LNCaP clone FGC (cell line): ENCODE measurements around the gene RAB40C.
"Not testable (repeated sequence)": the region's sequence is repeated elsewhere in the genome, so short reads cannot be mapped to it uniquely, and the experiment has no call there.

ENCODE experiments used
- DNase-seq: peaks from one replicate; pipeline ENCODE4 v3.0.0-alpha.2; 2011; ENCODE audit warnings: low read depth
- H3K4me3 ChIP-seq: 2 replicates; pipeline ENCODE4 v1.5.1; 2011; ENCODE audit warnings: mild to moderate bottlenecking, low read depth, low read length, control low read depth
- TF ChIP-seq, protein P1 (sequence below): IDR thresholded peaks from 2 replicates; pipeline ENCODE4 v1.5.1; 2012; ENCODE audit warnings: mild to moderate bottlenecking; ENCODE audit not compliant: control insufficient read depth, insufficient read depth; ENCODE audit errors: extremely low read depth

RAB40C gene

DNA sequence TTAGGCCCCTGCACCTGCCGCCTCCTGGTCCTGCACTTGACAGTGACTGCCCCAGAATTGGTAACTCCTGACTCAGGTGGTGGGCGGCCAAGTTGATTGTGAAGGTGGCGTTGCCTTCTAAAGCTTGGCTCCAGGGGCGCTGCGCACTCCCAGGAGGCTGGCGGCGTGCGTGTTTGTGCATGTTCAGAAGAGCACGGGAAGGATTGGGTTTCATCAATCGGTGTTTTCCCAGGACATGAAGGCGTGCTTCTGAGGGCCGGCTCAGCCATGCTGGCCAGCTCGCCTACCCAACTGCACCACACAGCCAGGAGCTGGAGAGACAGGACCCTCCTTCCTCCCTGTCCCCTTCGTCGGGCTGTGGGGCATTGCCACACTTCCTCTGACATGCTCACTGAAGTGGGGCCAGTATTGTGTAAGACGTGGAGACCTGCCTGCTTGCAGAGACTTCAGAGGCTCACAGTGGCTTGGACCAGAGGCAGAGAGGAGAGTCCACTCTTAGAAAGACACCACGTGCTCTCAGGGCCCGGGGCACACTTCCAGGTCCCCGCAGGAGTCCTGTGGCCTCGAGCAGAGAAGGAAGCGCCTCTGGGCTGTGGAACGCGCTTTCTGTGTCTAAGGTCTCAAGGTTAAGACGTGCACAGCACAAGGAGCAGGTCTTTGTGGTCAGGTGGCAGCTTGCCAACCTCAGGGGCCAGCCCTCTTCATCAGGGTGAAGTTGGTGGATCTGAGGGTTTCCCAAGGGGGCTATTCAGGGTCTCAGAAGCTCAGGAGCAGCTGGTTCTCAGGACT lies 2.8 kb downstream of the RAB40C start:
- TF ChIP-seq, protein P1, sequence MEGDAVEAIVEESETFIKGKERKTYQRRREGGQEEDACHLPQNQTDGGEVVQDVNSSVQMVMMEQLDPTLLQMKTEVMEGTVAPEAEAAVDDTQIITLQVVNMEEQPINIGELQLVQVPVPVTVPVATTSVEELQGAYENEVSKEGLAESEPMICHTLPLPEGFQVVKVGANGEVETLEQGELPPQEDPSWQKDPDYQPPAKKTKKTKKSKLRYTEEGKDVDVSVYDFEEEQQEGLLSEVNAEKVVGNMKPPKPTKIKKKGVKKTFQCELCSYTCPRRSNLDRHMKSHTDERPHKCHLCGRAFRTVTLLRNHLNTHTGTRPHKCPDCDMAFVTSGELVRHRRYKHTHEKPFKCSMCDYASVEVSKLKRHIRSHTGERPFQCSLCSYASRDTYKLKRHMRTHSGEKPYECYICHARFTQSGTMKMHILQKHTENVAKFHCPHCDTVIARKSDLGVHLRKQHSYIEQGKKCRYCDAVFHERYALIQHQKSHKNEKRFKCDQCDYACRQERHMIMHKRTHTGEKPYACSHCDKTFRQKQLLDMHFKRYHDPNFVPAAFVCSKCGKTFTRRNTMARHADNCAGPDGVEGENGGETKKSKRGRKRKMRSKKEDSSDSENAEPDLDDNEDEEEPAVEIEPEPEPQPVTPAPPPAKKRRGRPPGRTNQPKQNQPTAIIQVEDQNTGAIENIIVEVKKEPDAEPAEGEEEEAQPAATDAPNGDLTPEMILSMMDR, result peak; percentile 38
- peak overlapping the region; percentile 41 for H3K4me3 ChIP-seq
- DNase-seq, result no peak

DNA sequence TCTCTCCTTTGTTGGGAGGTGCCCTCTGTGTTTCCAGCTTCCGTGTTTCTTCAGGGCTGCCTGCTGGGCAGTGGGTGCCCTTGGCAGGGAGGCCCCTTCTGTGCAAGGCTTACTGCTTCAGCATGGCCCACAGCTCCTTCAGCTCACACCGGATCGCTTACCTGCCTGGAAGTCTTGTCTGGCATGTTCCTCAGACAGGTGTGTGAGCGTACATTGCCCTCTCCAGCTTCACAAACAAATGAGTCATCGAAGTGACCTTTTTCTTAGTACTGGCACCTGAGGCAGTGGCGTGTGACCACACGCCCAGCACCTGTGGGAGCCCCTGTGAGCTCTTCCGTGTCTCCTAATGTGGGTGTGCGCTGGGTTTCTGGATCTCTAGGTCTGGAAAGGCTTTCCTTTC lies 3.5 kb downstream of the RAB40C start:
- TF ChIP-seq, protein P1, result no peak
- DNase-seq, result peak; percentile 94
- H3K4me3 ChIP-seq, result peak overlapping the region; percentile 41

DNA sequence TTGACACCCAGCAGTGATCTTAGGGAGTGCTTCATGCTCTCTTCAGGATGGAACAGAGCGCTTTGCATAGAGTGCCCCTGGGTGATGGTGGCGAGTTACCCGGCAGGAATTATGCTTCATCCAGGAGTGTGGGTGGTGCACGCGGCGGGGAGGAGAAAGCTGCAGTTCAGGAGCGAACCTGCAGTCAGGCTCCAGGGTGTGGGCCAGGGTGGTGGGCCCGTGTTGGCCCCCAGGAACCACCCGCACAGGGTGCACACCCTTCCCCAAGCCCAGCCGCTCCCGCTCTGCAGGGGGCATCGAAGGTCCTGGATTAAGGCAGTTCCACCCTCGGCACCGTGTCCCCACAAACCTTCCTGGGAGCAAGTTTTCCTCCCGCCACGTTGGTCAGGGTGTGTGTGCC lies 3.9 kb downstream of the RAB40C start:
- TF ChIP-seq, protein P1, result no peak
- no peak overlapping the region; the same call in 1 of the 2 replicates for H3K4me3 ChIP-seq
- DNase-seq, result no peak

DNA sequence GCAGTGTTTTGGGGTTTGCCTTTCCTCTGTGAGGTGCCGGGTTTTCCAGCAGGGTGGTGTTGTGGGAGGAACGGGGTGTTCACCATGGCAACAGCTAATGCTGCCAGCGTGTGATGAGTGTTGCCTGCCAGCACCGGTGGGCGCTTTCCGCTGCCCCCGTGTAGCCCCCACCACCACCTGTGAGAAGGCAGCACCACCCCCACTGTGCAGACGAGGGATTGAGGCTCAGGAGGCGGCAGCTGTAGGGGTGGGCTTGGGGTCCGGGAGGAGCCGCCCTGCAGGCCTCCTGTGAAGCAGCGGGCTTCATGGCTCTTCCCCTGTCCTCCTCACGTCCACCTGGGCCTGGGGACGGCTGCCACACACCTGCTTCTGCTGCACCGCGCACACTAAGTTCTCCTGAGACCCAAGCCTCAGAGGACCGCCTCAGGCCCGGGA lies 5.2 kb downstream of the RAB40C start:
- no peak for DNase-seq
- TF ChIP-seq, protein P1, result no peak
- H3K4me3 ChIP-seq, result no peak overlapping the region

DNA sequence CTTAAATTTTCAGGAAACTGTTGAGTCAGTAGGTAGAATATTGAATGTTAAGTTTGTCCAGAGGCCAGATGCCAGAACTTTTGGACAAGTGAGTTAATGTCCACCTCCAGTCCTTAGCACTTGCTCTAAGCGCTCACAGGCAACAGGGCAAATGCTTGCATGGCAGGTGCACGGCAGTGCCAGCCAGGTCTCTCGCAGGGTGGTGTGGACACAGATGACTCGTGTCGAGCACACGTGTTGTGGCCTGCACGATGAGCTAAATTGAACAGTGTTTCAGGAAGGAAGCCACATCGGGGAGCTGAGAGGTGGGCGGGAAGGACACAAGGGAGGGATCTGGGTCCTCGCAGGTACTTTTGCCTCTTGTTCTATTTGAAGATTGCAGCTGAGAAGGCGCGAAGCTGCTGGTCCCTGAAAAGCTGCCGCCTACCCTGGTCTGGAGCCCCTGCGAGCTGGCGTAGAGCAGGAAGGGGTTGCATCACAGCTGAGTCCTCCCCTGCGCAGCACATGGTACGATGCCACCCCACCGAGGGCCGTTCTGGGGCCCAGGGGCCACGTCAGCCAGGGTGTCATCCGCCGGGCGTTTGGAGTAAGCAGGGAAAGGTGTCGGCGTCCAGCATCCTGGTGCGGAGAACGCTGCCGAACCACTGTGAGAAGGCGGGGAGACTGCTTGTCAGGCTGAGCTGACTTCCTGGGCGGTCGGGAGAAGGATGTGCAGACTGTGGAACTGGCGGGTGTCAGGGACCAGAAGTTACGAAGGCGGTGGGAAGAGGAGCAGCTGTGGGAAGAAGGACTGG lies 6.3 kb downstream of the RAB40C start:
- TF ChIP-seq, protein P1, result no peak
- no peak for DNase-seq
- H3K4me3 ChIP-seq, result no peak overlapping the region

DNA sequence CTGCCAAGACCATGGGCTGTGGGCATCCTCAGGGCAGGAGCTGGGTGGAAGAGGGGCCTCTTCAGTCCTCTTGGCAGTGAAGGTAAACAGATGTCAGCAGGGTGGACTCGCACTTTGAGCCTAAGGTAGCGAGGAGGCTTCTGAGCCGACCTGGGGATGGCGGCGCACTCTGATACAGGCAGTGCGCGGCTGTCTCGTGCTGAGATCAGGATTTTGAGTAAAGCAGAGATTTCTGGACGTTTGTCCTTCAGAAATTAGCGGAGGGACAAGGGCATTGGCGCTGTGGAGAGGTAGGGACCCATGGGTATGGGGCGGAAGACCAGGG lies 6.8 kb downstream of the RAB40C start:
- no peak overlapping the region for H3K4me3 ChIP-seq
- TF ChIP-seq, protein P1, result no peak
- no peak for DNase-seq

DNA sequence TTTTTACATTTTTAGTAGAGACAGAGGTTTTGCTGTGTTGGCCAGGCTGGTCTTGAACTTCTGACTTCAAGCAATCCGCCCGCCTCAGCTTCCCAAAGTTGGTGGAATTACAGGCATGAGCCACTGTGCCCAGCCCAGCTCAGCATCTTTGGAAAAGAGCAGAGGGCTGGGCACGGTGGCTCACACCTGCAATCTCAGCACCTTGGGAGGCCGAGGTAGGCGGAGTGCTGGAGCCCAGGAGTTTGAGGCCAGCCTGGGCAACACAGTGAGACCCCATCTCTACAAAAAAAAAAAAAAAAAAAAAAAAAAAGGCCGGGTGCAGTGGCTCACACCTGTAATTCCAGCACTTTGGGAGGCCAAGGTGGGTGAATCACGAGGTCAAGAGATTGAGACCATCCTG lies 7.8 kb downstream of the RAB40C start:
- not testable (repeated sequence) for H3K4me3 ChIP-seq, DNase-seq
